GM15510 (cell line): ENCODE measurements around the gene ADAM11.

ENCODE experiments used
- POLR2A ChIP-seq: IDR thresholded peaks from 3 replicates; pipeline ENCODE4 v1.6.1; 2011; ENCODE audit warnings: borderline replicate concordance; ENCODE audit not compliant: insufficient read length; ENCODE audit errors: extremely low read depth

ADAM11 gene

GRCh38 chr17:44793885-44794842 is 35.4 kb downstream of the ADAM11 start:
- TF ChIP-seq POLR2A = no peak

- TF ChIP-seq POLR2A = no peak
Measured at GRCh38 chr17:44794851-44795413, 36.1 kb downstream of the ADAM11 start.

GRCh38 chr17:44795421-44795820 is 36.6 kb downstream of the ADAM11 start:
- no peak for TF ChIP-seq POLR2A

GRCh38 chr17:44795928-44796327 is 37.1 kb downstream of the ADAM11 start:
- TF ChIP-seq POLR2A = no peak

- no peak for TF ChIP-seq POLR2A
Measured at GRCh38 chr17:44796731-44797130, 37.9 kb downstream of the ADAM11 start.

- no peak for TF ChIP-seq POLR2A
Measured at GRCh38 chr17:44797802-44798201, 39.0 kb downstream of the ADAM11 start.

- no peak for TF ChIP-seq POLR2A
Measured at GRCh38 chr17:44798356-44798755, 39.6 kb downstream of the ADAM11 start.

- TF ChIP-seq POLR2A = no peak
Measured at GRCh38 chr17:44801880-44802279, 43.1 kb downstream of the ADAM11 start.

GRCh38 chr17:44804302-44805089 is 45.7 kb downstream of the ADAM11 start:
- TF ChIP-seq POLR2A = no peak

- no peak for TF ChIP-seq POLR2A
Measured at GRCh38 chr17:44807093-44807816, 48.5 kb downstream of the ADAM11 start.

- TF ChIP-seq POLR2A = no peak
Measured at GRCh38 chr17:44807817-44808155, 49.0 kb downstream of the ADAM11 start.

- TF ChIP-seq POLR2A = no peak
Measured at GRCh38 chr17:44808156-44808555, 49.4 kb downstream of the ADAM11 start.

GRCh38 chr17:44812263-44812662 is 53.5 kb downstream of the ADAM11 start:
- no peak for TF ChIP-seq POLR2A

- TF ChIP-seq POLR2A = no peak
Measured at GRCh38 chr17:44820631-44821212, 61.9 kb downstream of the ADAM11 start.
